Adrenal gland (tissue), 12 donors: ENCODE measurements around the gene NEK9. TPM values are rescaled to one million over a fixed set of nuclear protein-coding genes. Genes with fewer than 3 reads are reported as not detected.
"Not testable (repeated sequence)": the region's sequence is repeated elsewhere in the genome, so short reads cannot be mapped to it uniquely, and the experiment has no call there.

Source experiments
- DNase-seq, 7 donors: peaks; one replicate each; pipeline ENCODE4 v3.0.0-alpha.2; 2019 to 2020
- H3K27ac ChIP-seq, 5 donors: fragments of 200-600 bp; sonication (generic) in 4 of 5; 1 replicate in 3 of 5; 2 replicates in 2 of 5; pipeline versions ENCODE4 v1.5.1 to v1.8.0; 2016 to 2020; ENCODE audit warnings: mild to moderate bottlenecking in 1 of 5
- H3K27me3 ChIP-seq: fragments of 200-600 bp; 2 replicates; pipeline ENCODE4 v1.8.0; 2021
- H3K36me3 ChIP-seq, 2 donors: fragments of 200-600 bp; replicated peaks in 1 of 2; 1 replicate in 1 of 2; 2 replicates in 1 of 2; pipeline versions ENCODE4 v1.5.1 to v1.8.0; 2018 to 2022
- H3K4me1 ChIP-seq, 2 donors: fragments of 200-600 bp; replicated peaks in 1 of 2; 1 replicate in 1 of 2; 2 replicates in 1 of 2; pipeline versions ENCODE4 v1.5.1 to v1.8.0; 2018 to 2021
- H3K4me3 ChIP-seq, 4 donors: fragments of 200-600 bp; sonication (generic) in 3 of 4; one replicate each; pipeline ENCODE4 v1.5.1; 2016 to 2018
- H3K9me3 ChIP-seq, 3 donors: fragments of 200-600 bp; sonication (generic) in 1 of 3; replicated peaks in 1 of 3; 1 replicate in 2 of 3; 2 replicates in 1 of 3; pipeline versions ENCODE4 v1.5.1 to v1.8.0; 2016 to 2021
- POLR2A ChIP-seq, 2 donors: fragments of 450-650 bp; IDR thresholded peaks; one replicate each; pipeline ENCODE4 v1.6.1; 2017; ENCODE audit warnings: antibody characterized with exemption in 2 of 2, mild to moderate bottlenecking in 2 of 2, moderate library complexity in 1 of 2
- WGBS, 4 donors: extraction: QIAGEN DNeasy Blood & Tissue Kit in 2 of 4; methylation state at CpG; one replicate each; pipeline versions ENCODE4 v1.1.5 to v1.1.7; 2013 to 2017; 5-methylcytosine and 5-hydroxymethylcytosine counted together
- intact Hi-C, 2 donors: fragments of 100-400 bp; cut with DNase I; formaldehyde crosslinking; loops; one replicate each; pipeline versions ENCODE4 v1.14.1 to v1.15.0; 2022 to 2023
- polyA plus RNA-seq, 3 donors: library from polyadenylated mRNA; stranded (reverse); fragments of 200-250 nt in 2 of 3; fragments of 350-450 nt in 1 of 3; fragmentation: Illumina TruSeq in 1 of 3; extraction: RNeasy Lipid Tissue Mini Kit (QIAGEN cat#74804) in 1 of 3; gene quantifications; one replicate each; pipeline ENCODE4 v1.2.3, GENCODE V29; 2013 to 2014
- total RNA-seq, 9 donors: library from RNA; depleted of rRNA in 4 of 9; stranded (reverse); fragments of >200 nt in 4 of 9; fragments of 120-200 nt in 1 of 9; fragmentation: NEBNext Ultra II Directional in 1 of 9; extraction: Animal tissue kit (Norgen Biotek cat#: 25700) in 1 of 9; gene quantifications; one replicate each; pipeline versions ENCODE4 v1.1.0 to v1.2.4, GENCODE V29; 2013 to 2023
- TF ChIP-seq, protein P1 (sequence below), 6 experiments: fragments of 450-650 bp in 4 of 6; fragments of 200-600 bp in 2 of 6; sonication (generic) in 1 of 6; IDR thresholded peaks; 1 replicate in 5 of 6; 2 replicates in 1 of 6; pipeline versions ENCODE4 v1.5.1 to v1.8.0; 2016 to 2021; ENCODE audit warnings: antibody characterized with exemption in 6 of 6, mild to moderate bottlenecking in 2 of 6, moderate library complexity in 1 of 6
- donor health status: healthy with polysubstance abuse.
- donor health status: Bipolar disorder and iron deficiency.
- donor health status: DM: yes; HTN: yes; CAD: no.
- donor health status: DM: no; HTN: no; CAD: no.
- donor health status: DM: no; HTN: no; CAD: no.
- donor health status: DM: yes; HTN: yes; CAD: no.

Gene NEK9
- total and polyA plus RNA-seq, 12 donors: 39.2 to 165 (median 75.5) TPM

DNA sequence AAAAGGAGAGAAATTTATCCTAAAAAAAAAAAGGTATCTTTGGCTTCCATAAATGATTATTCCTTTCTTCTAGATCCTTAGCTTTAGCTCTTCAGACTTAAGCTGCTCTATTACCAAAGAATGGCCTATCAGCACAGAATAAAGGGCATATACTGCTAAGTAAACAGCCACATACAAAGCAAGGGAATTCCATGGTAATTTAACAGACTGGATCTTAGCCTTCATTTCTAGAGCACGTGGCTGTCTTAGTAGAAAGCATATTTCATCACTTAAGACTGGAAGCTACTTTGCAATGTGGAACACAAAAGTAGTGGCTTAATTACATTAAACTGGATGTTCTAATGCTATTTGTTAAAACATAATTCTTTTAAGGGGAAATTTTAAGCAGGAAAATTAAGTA is 26.4 kb upstream of the NEK9 start:
- Histone ChIP-seq H3K4me3 (no peak overlapping the region), H3K4me1 (peaks cover 2 to 26% of the 10 kb centered on the region in 2 donors), H3K36me3 (peaks cover 0 to 11% of the 10 kb centered on the region in 2 donors), H3K27me3 (no peaks in the 10 kb centered on the region), H3K9me3 (no peaks in the 10 kb centered on the region), H3K27ac (no peak overlapping the region)
- TF ChIP-seq POLR2A (IDR thresholded peaks at IDR 0.05): no peak
- TF ChIP-seq, protein P1, sequence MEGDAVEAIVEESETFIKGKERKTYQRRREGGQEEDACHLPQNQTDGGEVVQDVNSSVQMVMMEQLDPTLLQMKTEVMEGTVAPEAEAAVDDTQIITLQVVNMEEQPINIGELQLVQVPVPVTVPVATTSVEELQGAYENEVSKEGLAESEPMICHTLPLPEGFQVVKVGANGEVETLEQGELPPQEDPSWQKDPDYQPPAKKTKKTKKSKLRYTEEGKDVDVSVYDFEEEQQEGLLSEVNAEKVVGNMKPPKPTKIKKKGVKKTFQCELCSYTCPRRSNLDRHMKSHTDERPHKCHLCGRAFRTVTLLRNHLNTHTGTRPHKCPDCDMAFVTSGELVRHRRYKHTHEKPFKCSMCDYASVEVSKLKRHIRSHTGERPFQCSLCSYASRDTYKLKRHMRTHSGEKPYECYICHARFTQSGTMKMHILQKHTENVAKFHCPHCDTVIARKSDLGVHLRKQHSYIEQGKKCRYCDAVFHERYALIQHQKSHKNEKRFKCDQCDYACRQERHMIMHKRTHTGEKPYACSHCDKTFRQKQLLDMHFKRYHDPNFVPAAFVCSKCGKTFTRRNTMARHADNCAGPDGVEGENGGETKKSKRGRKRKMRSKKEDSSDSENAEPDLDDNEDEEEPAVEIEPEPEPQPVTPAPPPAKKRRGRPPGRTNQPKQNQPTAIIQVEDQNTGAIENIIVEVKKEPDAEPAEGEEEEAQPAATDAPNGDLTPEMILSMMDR (IDR thresholded peaks at IDR 0.05): no peak
- DNase-seq: no peak
- whole genome bisulfite sequencing, 4 donors: 53 to 61% (median 57%) methylated on average over 1 of the region's 1 CpG
- intact Hi-C loops: no loop called here

DNA sequence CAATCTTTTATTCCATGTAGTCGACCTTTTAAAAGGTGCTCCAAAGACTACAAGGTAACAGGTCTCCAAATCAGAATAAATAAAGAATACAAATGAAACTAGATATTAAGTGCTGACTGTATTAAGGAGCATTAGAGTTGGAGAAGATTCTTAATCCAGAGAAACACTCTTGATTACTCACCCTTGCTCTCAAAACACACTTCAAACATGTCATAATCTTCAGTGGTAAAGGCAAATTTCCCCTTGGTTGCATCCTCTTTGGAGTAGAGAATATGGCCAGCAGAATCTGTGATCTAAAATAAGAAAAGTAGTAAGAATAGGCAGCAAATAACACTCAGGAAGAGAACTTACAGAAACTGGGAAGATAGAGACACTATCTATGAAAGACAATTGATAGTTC is 25.0 kb upstream of the NEK9 start:
- DNase-seq: no peak
- H3K9me3 ChIP-seq: no peaks in the 10 kb centered on the region
- no peaks in the 10 kb centered on the region for H3K27me3 ChIP-seq
- H3K4me1 ChIP-seq: peaks cover 14 to 41% of the 10 kb centered on the region in 2 donors
- H3K36me3 ChIP-seq: peaks cover 0 to 11% of the 10 kb centered on the region in 2 donors
- no peak for TF ChIP-seq POLR2A (IDR thresholded peaks at IDR 0.05)
- TF ChIP-seq, protein P1 (IDR thresholded peaks at IDR 0.05): no peak
- intact Hi-C loops: no loop called here
- no peak overlapping the region for H3K27ac ChIP-seq
- 85 to 93% (median 85%) methylated on average over 1 of the region's 1 CpG for WGBS, 4 donors
- no peak overlapping the region for H3K4me3 ChIP-seq

- DNase-seq, H3K9me3 ChIP-seq, intact Hi-C loops, H3K27me3 ChIP-seq, H3K4me3 ChIP-seq: not testable (repeated sequence)
- H3K4me1 ChIP-seq: peaks cover 22 to 53% of the 10 kb centered on the region in 2 donors
- 81 to 90% (median 89%) methylated on average over 6 of the region's 6 CpGs for WGBS, 4 donors
- peak overlapping the region in 1 of 5 donors; percentile 62 for H3K27ac ChIP-seq
- H3K36me3 ChIP-seq: peaks cover 0 to 11% of the 10 kb centered on the region in 2 donors
These were observed 23.8 kb upstream of the NEK9 start for GRCh38 chr14:75150637-75151036.

GRCh38 chr14:75150150-75150549 is 23.3 kb upstream of the NEK9 start:
- Histone ChIP-seq H3K27ac (peak overlapping the region in 1 of 5 donors; percentile 62), H3K4me3 (no peak overlapping the region), H3K4me1 (peaks cover 22 to 54% of the 10 kb centered on the region in 2 donors), H3K27me3 (no peaks in the 10 kb centered on the region), H3K36me3 (peaks cover 0 to 11% of the 10 kb centered on the region in 2 donors), H3K9me3 (no peaks in the 10 kb centered on the region)
- TF ChIP-seq, protein P1 (IDR thresholded peaks at IDR 0.05): no peak
- TF ChIP-seq POLR2A (IDR thresholded peaks at IDR 0.05): no peak
- 68 to 80% (median 74%) methylated on average over 2 of the region's 2 CpGs for WGBS, 4 donors
- DNase-seq: no peak
- intact Hi-C loops: no loop called here

- DNase-seq: peak; percentile 61 to 93 (median 87)
- H3K4me1 ChIP-seq: peaks cover 26 to 68% of the 10 kb centered on the region in 2 donors
- H3K27ac ChIP-seq: peak overlapping the region; percentile 58 to 99 (median 91)
- H3K36me3 ChIP-seq: peaks cover 0 to 11% of the 10 kb centered on the region in 2 donors
- WGBS, 4 donors: 19 to 36% (median 31%) methylated on average over 11 to 13 of the region's 13 CpGs
- no peaks in the 10 kb centered on the region for H3K27me3 ChIP-seq
- intact Hi-C loops: loop anchor here in 1 of 2 donors (10.0 kb wide), 1 partner anchor 127 kb away; the partner anchor contains the start of gene FOS
- peak overlapping the region in 1 of 4 donors; percentile 19 for H3K4me3 ChIP-seq
- TF ChIP-seq, protein P1 (IDR thresholded peaks at IDR 0.05): peak; percentile 13 to 62 (median 52)
- peak in 1 of 2 donors; percentile 43 for TF ChIP-seq POLR2A (IDR thresholded peaks at IDR 0.05)
- H3K9me3 ChIP-seq: no peaks in the 10 kb centered on the region
These were observed 20.7 kb upstream of the NEK9 start for GRCh38 chr14:75147423-75148071.
